NCI-H524 (cell line): Measurements from ENCODE around the gene PEG3.

Experiments
- DNase-seq, 2 experiments: peaks; one replicate each; lab custom pipeline; 2025; lab: John Stamatoyannopoulos, UW

Gene PEG3

GRCh38 chr19:56838909-56839651 lies 1.4 kb downstream of the PEG3 start:
- no peak for DNase-seq

- no peak for DNase-seq
These were observed 2.3 kb downstream of the PEG3 start for GRCh38 chr19:56838024-56838908.

GRCh38 chr19:56837492-56838023 lies 3.0 kb downstream of the PEG3 start:
- DNase-seq, result no peak

- no peak for DNase-seq
These were observed 3.5 kb downstream of the PEG3 start for GRCh38 chr19:56837004-56837403.

- no peak for DNase-seq
These were observed 4.5 kb downstream of the PEG3 start for GRCh38 chr19:56836059-56836458.

- no peak for DNase-seq
These were observed 5.1 kb downstream of the PEG3 start for GRCh38 chr19:56835401-56835800.

GRCh38 chr19:56834564-56835375 lies 5.8 kb downstream of the PEG3 start:
- DNase-seq, result no peak

GRCh38 chr19:56832352-56832928 lies 8.1 kb downstream of the PEG3 start:
- DNase-seq, result no peak

- DNase-seq, result no peak
These were observed 9.3 kb downstream of the PEG3 start for GRCh38 chr19:56831255-56831654.

- no peak for DNase-seq
These were observed 10.9 kb downstream of the PEG3 start for GRCh38 chr19:56829596-56829995.

GRCh38 chr19:56827708-56828107 lies 12.8 kb downstream of the PEG3 start:
- no peak for DNase-seq

GRCh38 chr19:56823956-56824355 lies 16.6 kb downstream of the PEG3 start:
- DNase-seq, result no peak

- no peak for DNase-seq
These were observed 17.1 kb downstream of the PEG3 start for GRCh38 chr19:56823417-56823816.

- DNase-seq, result no peak
These were observed 17.8 kb downstream of the PEG3 start for GRCh38 chr19:56822755-56823154.

GRCh38 chr19:56821675-56822074 lies 18.9 kb downstream of the PEG3 start:
- DNase-seq, result no peak

GRCh38 chr19:56821209-56821608 lies 19.3 kb downstream of the PEG3 start:
- no peak for DNase-seq

GRCh38 chr19:56819166-56819565 lies 21.4 kb downstream of the PEG3 start:
- DNase-seq, result no peak

GRCh38 chr19:56814656-56815055 lies 25.9 kb downstream of the PEG3 start:
- DNase-seq, result no peak

GRCh38 chr19:56813531-56813930 lies 27.0 kb downstream of the PEG3 start:
- no peak for DNase-seq

- no peak for DNase-seq
These were observed 29.0 kb downstream of the PEG3 start for GRCh38 chr19:56811480-56811879.

GRCh38 chr19:56810260-56810659 lies 30.3 kb downstream of the PEG3 start:
- no peak for DNase-seq
